ENCODE measurements around the gene C14orf119. TPM values are rescaled to one million over a fixed set of nuclear protein-coding genes. Genes with fewer than 3 reads are reported as not detected.

C14orf119 gene
- total RNA-seq, 1 experiment from 2014 or later: 65.1 TPM

GRCh38 chr14:23052671-23053070, 42.6 kb upstream of the C14orf119 start:
- no peak overlapping the region for H3K4me3 Mint-ChIP-seq
- Histone ChIP-seq H2BK12ac (ENCODE audit: insufficient read length, low read depth, low read length) (no peak overlapping the region), H3T11ph (ENCODE audit: low read length) (no peak overlapping the region), H3K14ac (ENCODE audit: insufficient read depth, low read length) (no peak overlapping the region), H3K4ac (ENCODE audit: low read depth, low read length) (no peak overlapping the region), H3K23ac (ENCODE audit: insufficient read length, low read depth, low read length) (no peak overlapping the region), H4K8ac (replicated peaks; ENCODE audit: insufficient read length, low read depth, low read length) (no peak overlapping the region), H2BK15ac (ENCODE audit: low read depth, low read length) (no peak overlapping the region), H2BK120ac (ENCODE audit: low read depth, low read length, poor library complexity, severe bottlenecking) (no peak overlapping the region), H3K18ac (ENCODE audit: insufficient read length, low read depth, low read length) (no peak overlapping the region), H4K5ac (ENCODE audit: insufficient read length, low read depth, low read length) (no peak overlapping the region), H3K9ac (ENCODE audit: extremely low read depth, insufficient read length, low read length) (no peak overlapping the region), H3K79me2 (ENCODE audit: insufficient read depth, low read length) (no peaks in the 10 kb centered on the region), H3K56ac (ENCODE audit: insufficient read length, low read depth, low read length) (no peak overlapping the region), H3K9me3 (ENCODE audit: control insufficient read depth, low read depth, low read length) (no peaks in the 10 kb centered on the region), H2AFZ (ENCODE audit: low read length) (no peak overlapping the region), H2AK5ac (ENCODE audit: insufficient read length, low read length) (no peak overlapping the region), H3K23me2 (ENCODE audit: insufficient read length, low read depth, low read length, poor library complexity, severe bottlenecking) (peaks cover 10% of the 10 kb centered on the region), H2BK20ac (ENCODE audit: low read depth, low read length, poor library complexity, severe bottlenecking) (no peak overlapping the region), H3K79me1 (ENCODE audit: insufficient read depth, low read depth, low read length, poor library complexity, severe bottlenecking) (no peaks in the 10 kb centered on the region), H3K4me1 (ENCODE audit: insufficient read depth, low read length) (no peaks in the 10 kb centered on the region; the same call in 1 of the 2 replicates), H4K91ac (ENCODE audit: insufficient read length, low read depth, low read length) (no peak overlapping the region), H2BK5ac (ENCODE audit: insufficient read length, low read length) (no peak overlapping the region), H3K27ac (ENCODE audit: insufficient read length, low read depth, low read length) (no peak overlapping the region), H3K27me3 (ENCODE audit: insufficient read depth, low read length) (no peaks in the 10 kb centered on the region), H4K20me1 (ENCODE audit: control insufficient read depth, insufficient read depth, insufficient read length) (no peaks in the 10 kb centered on the region), H3K4me2 (ENCODE audit: insufficient read depth, insufficient read length, low read length) (no peak overlapping the region)
- H3K27me3 Mint-ChIP-seq (ENCODE audit: low read depth): peaks cover 8% of the 10 kb centered on the region
- WGBS (ENCODE audit: extremely low coverage, insufficient read length, low lambda C conversion rate): no CpG with 5 or more reads among the region's 3 CpGs
- no peak for DNase-seq
- peaks cover 10 to 42% (median 21%) of the 10 kb centered on the region in 3 experiments for H3K36me3 Mint-ChIP-seq (ENCODE audit: insufficient read depth in 1 of 3, low read depth in 3 of 3)
- H3K4me1 Mint-ChIP-seq: peaks cover 14 to 17% of the 10 kb centered on the region in 2 experiments
- TF ChIP-seq CTCF (conservative IDR thresholded peaks at IDR 0.05): no peak
- H3K9me3 Mint-ChIP-seq: no peaks in the 10 kb centered on the region
- peak overlapping the region in 2 of 3 experiments; percentile 48 to 56; a peak in 1 of 7 replicates for H3K27ac Mint-ChIP-seq

Data from H9 (cell line).